CD4-positive, alpha-beta T cell (primary cell): ENCODE data around the gene SCAF11. TPM values are rescaled to one million over a fixed set of nuclear protein-coding genes. Genes with fewer than 3 reads are reported as not detected.
A peak's percentile ranks its signal among the peaks of the same experiment; 100 is the strongest.

Experiments
- ATAC-seq: fragments of 200-7000 bp; cut with Tn5 transposase; one replicate; pipeline ENCODE4 v1.10.0; 2022; ENCODE audit warnings: mild to moderate bottlenecking; ENCODE audit not compliant: poor library complexity
- CTCF ChIA-PET: fragments of 350-600 bp; sonication (Branson Sonifier 250); formaldehyde crosslinking; loops from one replicate; lab custom pipeline; 2021; ENCODE audit warnings: antibody characterized with exemption, inconsistent platforms; lab: Charles Lee
- POLR2A ChIA-PET: fragments of 350-600 bp; sonication (Branson Sonifier 250); formaldehyde crosslinking; loops from one replicate; lab custom pipeline; 2021; ENCODE audit warnings: antibody characterized with exemption, inconsistent platforms; lab: Charles Lee
- DNase-seq, 14 experiments: peaks; one replicate each; pipeline ENCODE4 v3.0.0-alpha.2; 2013 to 2020; ENCODE audit warnings: mixed read lengths in 2 of 14
- H3K27ac ChIP-seq, 2 donors: one replicate each; pipeline versions ENCODE4 v1.5.1 to v1.7.0; 2013; ENCODE audit warnings: low read length in 2 of 2, low read depth in 1 of 2, mild to moderate bottlenecking in 1 of 2
- H3K27me3 ChIP-seq, 2 experiments: 1 replicate in 1 of 2; 2 replicates in 1 of 2; pipeline versions ENCODE4 v1.6.1 to v1.7.0; 2013; ENCODE audit warnings: low read length in 2 of 2, control low read depth in 1 of 2, mild to moderate bottlenecking in 1 of 2, moderate library complexity in 1 of 2; ENCODE audit not compliant: insufficient read depth in 2 of 2, control insufficient read depth in 1 of 2
- H3K36me3 ChIP-seq: one replicate; pipeline ENCODE4 v1.6.1; 2013; ENCODE audit warnings: low read length, control low read depth; ENCODE audit not compliant: insufficient read depth
- H3K4me1 ChIP-seq: one replicate; pipeline ENCODE4 v1.6.1; 2013; ENCODE audit warnings: low read length, control low read depth; ENCODE audit not compliant: insufficient read depth
- H3K4me3 ChIP-seq: one replicate; pipeline ENCODE4 v1.5.1; 2013; ENCODE audit warnings: mild to moderate bottlenecking, low read length, moderate library complexity
- H3K9me3 ChIP-seq, 2 experiments: 1 replicate in 1 of 2; 2 replicates in 1 of 2; pipeline versions ENCODE4 v1.6.1 to v1.7.0; 2013; ENCODE audit warnings: low read length in 2 of 2, mild to moderate bottlenecking in 2 of 2, control low read depth in 1 of 2, moderate library complexity in 1 of 2; ENCODE audit not compliant: control insufficient read depth in 1 of 2, insufficient read depth in 1 of 2
- H3K27ac Mint-ChIP-seq: one replicate; pipeline ENCODE4 v1.8.0; 2020; ENCODE audit warnings: mixed read lengths
- H3K27me3 Mint-ChIP-seq: one replicate; pipeline ENCODE4 v1.8.0; 2021; ENCODE audit warnings: mixed read lengths
- H3K36me3 Mint-ChIP-seq: one replicate; pipeline ENCODE4 v1.8.0; 2021; ENCODE audit warnings: low read depth, mixed read lengths
- H3K4me1 Mint-ChIP-seq: one replicate; pipeline ENCODE4 v1.8.0; 2021; ENCODE audit warnings: low read depth, mixed read lengths
- H3K4me3 Mint-ChIP-seq: one replicate; pipeline ENCODE4 v1.8.0; 2020; ENCODE audit warnings: mild to moderate bottlenecking, mixed read lengths
- H3K9me3 Mint-ChIP-seq: one replicate; pipeline ENCODE4 v1.8.0; 2020; ENCODE audit warnings: mixed read lengths
- intact Hi-C, 2 experiments: fragments of 100-400 bp; cut with DNase I in 1 of 2; cut with micrococcal nuclease in 1 of 2; formaldehyde crosslinking; loops; one replicate each; pipeline versions ENCODE4 v1.15.1 to v1.9.0; 2023 to 2025; cut with DNase I, micrococcal nuclease
- total RNA-seq, 174 experiments: library from RNA in 2 of 174; stranded (reverse) in 2 of 174; gene quantifications; one replicate each; pipeline ENCODE4 v1.2.3 and lab custom pipeline; 2021 to 2026
- TF ChIP-seq, protein P1 (sequence below): fragments of 200-600 bp; IDR thresholded peaks from one replicate; pipeline ENCODE4 v1.8.0; 2022; ENCODE audit warnings: antibody characterized with exemption, mild to moderate bottlenecking

SCAF11 gene
- total RNA-seq, 2 experiments from 2014 or later: 205 to 213 TPM

DNA sequence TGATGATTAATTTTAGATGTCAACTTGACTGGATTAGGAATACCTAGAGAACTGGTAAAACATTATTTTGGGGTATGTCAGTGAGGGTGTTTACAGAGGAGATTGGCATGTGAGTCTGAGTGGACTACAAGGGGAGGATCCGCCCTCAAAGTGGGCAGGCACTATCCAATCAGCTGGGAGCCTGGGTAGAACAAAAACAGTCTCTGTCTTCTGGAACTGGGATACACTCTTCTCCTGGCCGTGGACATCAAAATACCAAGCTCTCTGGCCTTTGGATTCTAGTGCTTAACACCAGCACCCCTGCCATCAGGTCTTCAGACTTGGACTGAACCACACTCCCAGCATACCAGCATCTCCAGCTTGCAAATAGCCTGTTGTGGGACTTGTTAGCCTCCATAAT, 4.4 kb upstream of the SCAF11 start:
- CTCF ChIA-PET: interaction anchor here (1.1 kb wide), 2 partner anchors 10 to 130 kb away, joined by 3 read pairs; no protein-coding TSS in a partner anchor

DNA sequence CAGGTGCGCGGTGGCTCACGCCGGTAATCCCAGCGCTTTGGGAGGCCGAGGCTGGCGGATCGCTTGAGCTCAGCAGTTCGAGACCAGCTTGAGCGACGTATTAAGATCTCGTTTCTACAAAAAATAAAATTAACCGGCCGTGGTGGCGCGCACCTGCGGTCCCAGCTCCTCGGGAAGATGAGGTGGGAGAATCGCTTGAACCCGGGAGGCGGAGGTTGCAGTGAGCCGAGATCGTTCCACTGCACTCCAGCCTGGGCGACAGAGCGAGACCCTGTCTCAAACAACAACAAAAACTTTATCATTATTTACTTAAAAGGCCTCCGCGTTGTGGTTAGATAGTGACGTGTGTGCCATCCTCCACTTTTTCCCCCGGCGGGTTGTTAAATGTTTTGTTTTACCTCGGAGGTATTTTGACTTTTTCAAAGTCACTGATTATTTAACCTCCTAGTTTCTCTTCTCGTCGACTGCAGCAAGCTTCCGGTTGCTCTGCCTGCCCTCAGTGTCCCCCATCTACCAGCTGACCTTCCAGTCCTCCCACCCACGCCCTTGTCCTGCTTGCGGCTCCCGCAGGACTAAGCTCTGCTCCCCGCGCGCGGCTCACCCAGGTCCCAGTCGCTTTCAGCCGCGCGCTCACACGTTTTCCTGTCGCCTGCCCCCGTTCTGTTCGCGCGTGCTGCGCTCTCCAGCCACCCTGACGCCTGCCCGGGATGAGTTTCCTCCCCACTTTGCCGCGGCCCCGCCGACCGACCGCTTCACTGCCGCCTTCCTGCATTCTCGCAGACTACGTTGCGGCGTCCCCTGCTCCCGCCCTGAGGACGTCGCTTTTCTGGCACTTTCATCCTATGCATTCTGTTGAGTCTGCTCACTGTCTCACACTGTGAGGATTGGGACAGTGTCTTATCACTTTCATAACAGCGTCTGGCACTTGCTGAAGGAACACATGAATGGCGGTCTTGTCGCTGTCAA, 1.2 kb upstream of the SCAF11 start:
- Mint-ChIP-seq H3K36me3 (peaks cover 39% of the 10 kb centered on the region), H3K4me3 (peak overlapping the region; percentile 95), H3K27me3 (peaks cover 4% of the 10 kb centered on the region), H3K4me1 (peaks cover 47% of the 10 kb centered on the region), H3K27ac (peak overlapping the region; percentile 98), H3K9me3 (no peaks in the 10 kb centered on the region)
- CTCF ChIA-PET: interaction anchor here (0.6 to 1.9 kb wide), 19 partner anchors 10 to 380 kb away, joined by 3 to 7 read pairs (median 3); partner anchors contain the start of gene SLC38A1
- ATAC-seq (peak; percentile 28), DNase-seq (peak; percentile 48 to 89 (median 67))
- Histone ChIP-seq H3K4me1 (peaks cover 17% of the 10 kb centered on the region), H3K36me3 (peaks cover 6% of the 10 kb centered on the region), H3K27ac (peak overlapping the region; percentile 82 to 98), H3K4me3 (peak overlapping the region; percentile 95), H3K9me3 (no peaks in the 10 kb centered on the region), H3K27me3 (no peaks in the 10 kb centered on the region)
- TF ChIP-seq, protein P1, sequence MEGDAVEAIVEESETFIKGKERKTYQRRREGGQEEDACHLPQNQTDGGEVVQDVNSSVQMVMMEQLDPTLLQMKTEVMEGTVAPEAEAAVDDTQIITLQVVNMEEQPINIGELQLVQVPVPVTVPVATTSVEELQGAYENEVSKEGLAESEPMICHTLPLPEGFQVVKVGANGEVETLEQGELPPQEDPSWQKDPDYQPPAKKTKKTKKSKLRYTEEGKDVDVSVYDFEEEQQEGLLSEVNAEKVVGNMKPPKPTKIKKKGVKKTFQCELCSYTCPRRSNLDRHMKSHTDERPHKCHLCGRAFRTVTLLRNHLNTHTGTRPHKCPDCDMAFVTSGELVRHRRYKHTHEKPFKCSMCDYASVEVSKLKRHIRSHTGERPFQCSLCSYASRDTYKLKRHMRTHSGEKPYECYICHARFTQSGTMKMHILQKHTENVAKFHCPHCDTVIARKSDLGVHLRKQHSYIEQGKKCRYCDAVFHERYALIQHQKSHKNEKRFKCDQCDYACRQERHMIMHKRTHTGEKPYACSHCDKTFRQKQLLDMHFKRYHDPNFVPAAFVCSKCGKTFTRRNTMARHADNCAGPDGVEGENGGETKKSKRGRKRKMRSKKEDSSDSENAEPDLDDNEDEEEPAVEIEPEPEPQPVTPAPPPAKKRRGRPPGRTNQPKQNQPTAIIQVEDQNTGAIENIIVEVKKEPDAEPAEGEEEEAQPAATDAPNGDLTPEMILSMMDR: no peak
- intact Hi-C loops: loop anchor here (1.0 to 10.0 kb wide), 9 partner anchors 81 to 1716 kb away; partner anchors contain the start of genes ARID2 (in 2 of the 2), RPAP3 (in 1 of the 2), SLC38A1 (in 1 of the 2) and SLC38A2 (in 1 of the 2)
- POLR2A ChIA-PET: interaction anchor here (0.6 to 5.4 kb wide), 24 partner anchors 8 to 1314 kb away, joined by 3 to 73 read pairs (median 4); partner anchors contain the start of genes ANO6, ARID2 and SLC38A1

More for the DNA sequence above, 4.4 kb upstream of the SCAF11 start:
- Mint-ChIP-seq H3K9me3 (no peaks in the 10 kb centered on the region), H3K27me3 (peaks cover 4% of the 10 kb centered on the region), H3K27ac (no peak overlapping the region), H3K36me3 (peaks cover 20% of the 10 kb centered on the region), H3K4me3 (no peak overlapping the region), H3K4me1 (peaks cover 16% of the 10 kb centered on the region)
- Histone ChIP-seq H3K27ac (no peak overlapping the region), H3K27me3 (no peaks in the 10 kb centered on the region), H3K4me1 (peaks cover 11% of the 10 kb centered on the region), H3K36me3 (no peaks in the 10 kb centered on the region), H3K4me3 (no peak overlapping the region), H3K9me3 (no peaks in the 10 kb centered on the region)
- no peak for ATAC-seq
- POLR2A ChIA-PET: interaction anchor here (1.0 kb wide), 1 partner anchor 10 kb away, joined by 3 read pairs; no protein-coding TSS in a partner anchor
- TF ChIP-seq, protein P1: no peak
- DNase-seq: no peak
- intact Hi-C loops: loop anchor here (5.0 to 10.0 kb wide), 7 partner anchors 78 to 1713 kb away; partner anchors contain the start of genes ARID2 (in 1 of the 2), RPAP3 (in 1 of the 2) and SLC38A1 (in 1 of the 2)
